Mammary epithelial cell (primary cell): Measurements from ENCODE around the gene PRKCA.

Source experiments
- CTCF ChIP-seq, 2 donors: IDR thresholded peaks in 1 of 2; conservative IDR thresholded peaks in 1 of 2; 2 replicates each; pipeline ENCODE4 v1.5.1; 2011 to 2012; ENCODE audit warnings: inconsistent platforms in 2 of 2, low read length in 2 of 2, mild to moderate bottlenecking in 2 of 2, control low read depth in 1 of 2, low read depth in 1 of 2; ENCODE audit not compliant: insufficient read depth in 1 of 2; ENCODE audit errors: extremely low read depth in 1 of 2
- EZH2 ChIP-seq: IDR thresholded peaks from 2 replicates; pipeline ENCODE4 v1.6.1; 2012; ENCODE audit warnings: low read length, inconsistent platforms, borderline replicate concordance

- TF ChIP-seq CTCF (conservative IDR thresholded peaks at IDR 0.05 in 1 of 2, IDR thresholded peaks at IDR 0.05 in 1 of 2; ENCODE audit: extremely low read depth in 1 of 2, insufficient read depth in 1 of 2, low read depth in 1 of 2, low read length in 2 of 2) (no peak), EZH2 (no peak)
Measured at GRCh38 chr17:66803474-66803951, 501.1 kb downstream of the PRKCA start.
